SK-N-SH treated with all-trans-retinoic acid at 6 μM for 48 hours (cell line): Measurements from ENCODE around the gene CMTM7.

Experiments used
- ATAC-seq: fragments of 200-7000 bp; cut with Tn5 transposase; 3 replicates; pipeline ENCODE4 v1.9.1; 2020; ENCODE audit warnings: mild to moderate bottlenecking, moderate library complexity
- BACH2 ChIP-seq: fragments of 250-450 bp; sonication (Bioruptor Pico); IDR thresholded peaks from 2 replicates; pipeline ENCODE4 v1.9.0; 2021; ENCODE audit warnings: mild to moderate bottlenecking, borderline replicate concordance
- CSRNP3 ChIP-seq: fragments of 250-450 bp; sonication (Bioruptor Pico); IDR thresholded peaks from 2 replicates; pipeline ENCODE4 v1.5.1; 2021; ENCODE audit warnings: mild to moderate bottlenecking, moderate library complexity
- ESRRG ChIP-seq: fragments of 250-450 bp; sonication (Bioruptor Pico); IDR thresholded peaks from 2 replicates; pipeline ENCODE4 v1.6.1; 2021; ENCODE audit warnings: mild to moderate bottlenecking
- GLIS3 ChIP-seq: fragments of 250-450 bp; sonication (Bioruptor Pico); IDR thresholded peaks from 2 replicates; pipeline ENCODE4 v1.5.0; 2020; ENCODE audit warnings: mild to moderate bottlenecking, moderate library complexity
- ISL1 ChIP-seq: fragments of 250-450 bp; sonication (Bioruptor Pico); IDR thresholded peaks from 2 replicates; pipeline ENCODE4 v2.1.2; 2022; ENCODE audit warnings: mild to moderate bottlenecking, moderate library complexity
- OSR1 ChIP-seq: fragments of 250-450 bp; sonication (Bioruptor Pico); IDR thresholded peaks from 2 replicates; pipeline ENCODE4 v1.8.0; 2022; ENCODE audit warnings: moderate library complexity, mild to moderate bottlenecking, inconsistent platforms
- PPARA ChIP-seq: fragments of 250-450 bp; sonication (Bioruptor Pico); IDR thresholded peaks from 2 replicates; pipeline ENCODE4 v1.5.0; 2020; ENCODE audit warnings: mild to moderate bottlenecking, borderline replicate concordance
- RARB ChIP-seq: fragments of 250-450 bp; sonication (Bioruptor Pico); IDR thresholded peaks from 2 replicates; pipeline ENCODE4 v1.8.0; 2021; ENCODE audit warnings: mild to moderate bottlenecking, moderate library complexity
- SNAI2 ChIP-seq: fragments of 250-450 bp; sonication (Bioruptor Pico); IDR thresholded peaks from 2 replicates; pipeline ENCODE4 v1.5.0; 2020; ENCODE audit warnings: mild to moderate bottlenecking, moderate library complexity
- TCF4 ChIP-seq: fragments of 250-450 bp; sonication (Bioruptor Pico); IDR thresholded peaks from 2 replicates; pipeline ENCODE4 v1.8.0; 2021; ENCODE audit warnings: mild to moderate bottlenecking, moderate library complexity, borderline replicate concordance
- TOX ChIP-seq: fragments of 250-450 bp; sonication (Bioruptor Pico); IDR thresholded peaks from 2 replicates; pipeline ENCODE4 v1.8.0; 2021; ENCODE audit warnings: mild to moderate bottlenecking, moderate library complexity, borderline replicate concordance
- TSHZ2 ChIP-seq: fragments of 250-450 bp; sonication (Bioruptor Pico); IDR thresholded peaks from 2 replicates; pipeline ENCODE4 v1.5.0; 2020; ENCODE audit warnings: mild to moderate bottlenecking, moderate library complexity
- ZC3H10 ChIP-seq: fragments of 250-450 bp; sonication (Bioruptor Pico); IDR thresholded peaks from 2 replicates; pipeline ENCODE4 v1.5.1; 2021; ENCODE audit warnings: mild to moderate bottlenecking, moderate library complexity
- ZFP3 ChIP-seq: fragments of 250-450 bp; sonication (Bioruptor Pico); IDR thresholded peaks from 2 replicates; pipeline ENCODE4 v1.5.0; 2020; ENCODE audit warnings: mild to moderate bottlenecking, moderate library complexity
- ZFP30 ChIP-seq: fragments of 450-650 bp; formaldehyde crosslinking; IDR thresholded peaks from 2 replicates; pipeline ENCODE4 v1.5.0; 2022; ENCODE audit warnings: mild to moderate bottlenecking, moderate library complexity
- ZNF565 ChIP-seq: fragments of 450-650 bp; formaldehyde crosslinking; conservative IDR thresholded peaks from 2 replicates; pipeline ENCODE4 v1.5.0; 2020; ENCODE audit warnings: low read depth, mild to moderate bottlenecking, moderate library complexity
- ZNF70 ChIP-seq: fragments of 450-650 bp; formaldehyde crosslinking; IDR thresholded peaks from 2 replicates; pipeline ENCODE4 v1.5.0; 2020; ENCODE audit warnings: mild to moderate bottlenecking, moderate library complexity
- ZNF8 ChIP-seq: fragments of 450-650 bp; formaldehyde crosslinking; IDR thresholded peaks from 2 replicates; pipeline ENCODE4 v1.5.0; 2020; ENCODE audit warnings: mild to moderate bottlenecking, moderate library complexity
- TF ChIP-seq, protein P1 (sequence below): fragments of 250-450 bp; sonication (Bioruptor Pico); IDR thresholded peaks from 2 replicates; pipeline ENCODE4 v1.5.1; 2020; ENCODE audit warnings: low read depth, mild to moderate bottlenecking, moderate library complexity
- TF ChIP-seq, protein P2 (sequence below): fragments of 250-450 bp; sonication (Bioruptor Pico); IDR thresholded peaks from 2 replicates; pipeline ENCODE4 v1.8.0; 2021; ENCODE audit warnings: low read depth, mild to moderate bottlenecking, moderate library complexity, borderline replicate concordance

Gene CMTM7

DNA sequence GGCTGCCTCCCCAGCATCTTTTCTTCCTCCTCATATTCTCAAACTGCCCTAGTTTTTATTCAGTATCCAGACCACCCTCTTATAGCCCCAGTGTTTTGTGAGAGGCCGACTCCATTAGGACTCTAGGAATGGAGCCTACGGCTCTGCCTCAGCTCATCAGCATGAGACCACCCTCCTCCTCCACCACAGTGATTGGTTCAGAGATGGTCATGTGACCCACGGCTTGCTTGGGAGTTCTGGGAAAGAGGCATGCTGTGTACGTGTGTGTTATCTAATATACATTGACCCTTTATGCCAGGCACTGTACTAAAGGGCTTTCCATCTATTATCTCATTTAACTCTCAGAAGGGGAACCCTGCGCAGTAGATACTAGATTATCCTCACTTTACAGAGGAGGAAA, 17.8 kb upstream of the CMTM7 start:
- no peak for ATAC-seq
- TF ChIP-seq CSRNP3 (CRISPR knock-in tag) (no peak), TOX (CRISPR knock-in tag) (no peak), ZFP3 (CRISPR knock-in tag) (no peak), SNAI2 (CRISPR knock-in tag) (no peak), BACH2 (CRISPR knock-in tag) (no peak), ESRRG (no peak), GLIS3 (CRISPR knock-in tag) (no peak), PPARA (CRISPR knock-in tag) (no peak), OSR1 (CRISPR knock-in tag) (no peak), ZC3H10 (no peak), ZNF70 (CRISPR knock-in tag) (no peak), RARB (CRISPR knock-in tag) (no peak), ZFP30 (CRISPR knock-in tag) (no peak), TCF4 (CRISPR knock-in tag) (no peak), ZNF8 (CRISPR knock-in tag) (no peak), TSHZ2 (no peak)
- TF ChIP-seq, protein P1, sequence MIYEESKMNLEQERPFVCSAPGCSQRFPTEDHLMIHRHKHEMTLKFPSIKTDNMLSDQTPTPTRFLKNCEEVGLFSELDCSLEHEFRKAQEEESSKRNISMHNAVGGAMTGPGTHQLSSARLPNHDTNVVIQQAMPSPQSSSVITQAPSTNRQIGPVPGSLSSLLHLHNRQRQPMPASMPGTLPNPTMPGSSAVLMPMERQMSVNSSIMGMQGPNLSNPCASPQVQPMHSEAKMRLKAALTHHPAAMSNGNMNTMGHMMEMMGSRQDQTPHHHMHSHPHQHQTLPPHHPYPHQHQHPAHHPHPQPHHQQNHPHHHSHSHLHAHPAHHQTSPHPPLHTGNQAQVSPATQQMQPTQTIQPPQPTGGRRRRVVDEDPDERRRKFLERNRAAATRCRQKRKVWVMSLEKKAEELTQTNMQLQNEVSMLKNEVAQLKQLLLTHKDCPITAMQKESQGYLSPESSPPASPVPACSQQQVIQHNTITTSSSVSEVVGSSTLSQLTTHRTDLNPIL (CRISPR knock-in tag): no peak

- ATAC-seq: peak; percentile 88
- TF ChIP-seq RARB (CRISPR knock-in tag): no peak
- no peak for TF ChIP-seq ISL1 (CRISPR knock-in tag)
- TF ChIP-seq ZNF565 (CRISPR knock-in tag): no peak
- TF ChIP-seq, protein P2, sequence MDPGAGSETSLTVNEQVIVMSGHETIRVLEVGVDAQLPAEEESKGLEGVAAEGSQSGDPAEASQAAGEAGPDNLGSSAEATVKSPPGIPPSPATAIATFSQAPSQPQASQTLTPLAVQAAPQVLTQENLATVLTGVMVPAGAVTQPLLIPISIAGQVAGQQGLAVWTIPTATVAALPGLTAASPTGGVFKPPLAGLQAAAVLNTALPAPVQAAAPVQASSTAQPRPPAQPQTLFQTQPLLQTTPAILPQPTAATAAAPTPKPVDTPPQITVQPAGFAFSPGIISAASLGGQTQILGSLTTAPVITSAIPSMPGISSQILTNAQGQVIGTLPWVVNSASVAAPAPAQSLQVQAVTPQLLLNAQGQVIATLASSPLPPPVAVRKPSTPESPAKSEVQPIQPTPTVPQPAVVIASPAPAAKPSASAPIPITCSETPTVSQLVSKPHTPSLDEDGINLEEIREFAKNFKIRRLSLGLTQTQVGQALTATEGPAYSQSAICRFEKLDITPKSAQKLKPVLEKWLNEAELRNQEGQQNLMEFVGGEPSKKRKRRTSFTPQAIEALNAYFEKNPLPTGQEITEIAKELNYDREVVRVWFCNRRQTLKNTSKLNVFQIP (CRISPR knock-in tag): no peak
- TF ChIP-seq OSR1 (CRISPR knock-in tag): no peak
- TF ChIP-seq GLIS3 (CRISPR knock-in tag): no peak
- no peak for TF ChIP-seq CSRNP3 (CRISPR knock-in tag)
- TF ChIP-seq PPARA (CRISPR knock-in tag): no peak
- TF ChIP-seq ZFP30 (CRISPR knock-in tag): no peak
These were observed 16.7 kb upstream of the CMTM7 start for GRCh38 chr3:32374788-32375595.

DNA sequence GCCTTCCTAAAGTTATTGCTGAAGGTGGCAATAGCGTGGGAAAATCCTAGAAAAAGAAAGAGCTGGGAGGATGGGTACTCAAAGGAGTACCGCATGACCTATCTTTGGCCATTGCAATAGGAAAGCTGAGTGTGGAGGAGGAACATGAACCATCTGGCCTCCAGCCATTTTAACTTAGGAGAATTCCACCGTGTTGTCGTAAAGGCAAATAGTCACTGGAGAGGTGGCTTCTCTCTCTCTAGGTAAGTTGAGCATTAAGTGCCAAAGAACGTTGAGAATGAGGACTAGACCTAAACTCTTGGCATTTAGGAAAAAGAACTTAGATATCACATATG, 16.1 kb upstream of the CMTM7 start:
- TF ChIP-seq TCF4 (CRISPR knock-in tag): no peak
- no peak for TF ChIP-seq ZNF565 (CRISPR knock-in tag)
- TF ChIP-seq ZNF8 (CRISPR knock-in tag): no peak
- TF ChIP-seq ZFP30 (CRISPR knock-in tag): no peak
- no peak for TF ChIP-seq TSHZ2
- ATAC-seq: no peak
